Esophagus muscularis mucosa (tissue), 4 donors: Measurements from ENCODE around the gene IGFL2. TPM values are rescaled to one million over a fixed set of nuclear protein-coding genes. Genes with fewer than 3 reads are reported as not detected.

Source experiments
- DNase-seq: peaks from one replicate; pipeline ENCODE4 v3.0.0-alpha.2; 2017; ENCODE audit errors: extremely low spot score
- H3K27ac ChIP-seq, 4 donors: fragments of 200-600 bp; sonication (generic); replicated peaks in 1 of 4; 1 replicate in 3 of 4; 2 replicates in 1 of 4; pipeline ENCODE4 v1.5.1; 2016 to 2019; ENCODE audit warnings: mild to moderate bottlenecking in 1 of 4
- H3K27me3 ChIP-seq, 4 donors: fragments of 200-600 bp; sonication (generic); one replicate each; pipeline versions ENCODE4 v1.5.1 to v1.6.0; 2016 to 2019
- H3K36me3 ChIP-seq, 4 donors: fragments of 200-600 bp; sonication (generic); one replicate each; pipeline ENCODE4 v1.5.1; 2016 to 2019
- H3K4me1 ChIP-seq, 4 donors: fragments of 200-600 bp; sonication (generic); one replicate each; pipeline ENCODE4 v1.5.1; 2016 to 2019
- H3K4me3 ChIP-seq, 4 donors: fragments of 200-600 bp; sonication (generic); 1 replicate in 2 of 4; 2 replicates in 2 of 4; pipeline ENCODE4 v1.5.1; 2016 to 2019; ENCODE audit warnings: mild to moderate bottlenecking in 4 of 4, moderate library complexity in 1 of 4
- H3K9me3 ChIP-seq, 4 donors: fragments of 200-600 bp; sonication (generic); 1 replicate in 3 of 4; 2 replicates in 1 of 4; pipeline ENCODE4 v1.5.1; 2016 to 2019
- CTCF ChIP-seq, 3 experiments: fragments of 200-600 bp in 2 of 3; fragments of 450-650 bp in 1 of 3; sonication (generic) in 2 of 3; IDR thresholded peaks; one replicate each; pipeline ENCODE4 v1.5.1; 2017 to 2019; ENCODE audit warnings: antibody characterized with exemption in 3 of 3, mild to moderate bottlenecking in 2 of 3, moderate library complexity in 1 of 3
- EP300 ChIP-seq: sonication (generic); formaldehyde crosslinking; IDR thresholded peaks from one replicate; pipeline ENCODE4 v1.6.1; 2017; ENCODE audit warnings: antibody characterized with exemption
- POLR2A ChIP-seq: fragments of 450-650 bp; IDR thresholded peaks from one replicate; pipeline ENCODE4 v1.6.1; 2017; ENCODE audit warnings: antibody characterized with exemption, moderate library complexity, mild to moderate bottlenecking, low read depth
- POLR2AphosphoS5 ChIP-seq, 2 donors: sonication (generic); formaldehyde crosslinking; IDR thresholded peaks; one replicate each; pipeline ENCODE4 v1.6.1; 2017; ENCODE audit warnings: antibody characterized with exemption in 2 of 2
- WGBS: methylation state at CpG from one replicate; pipeline ENCODE4 v1.1.5; 2018; 5-methylcytosine and 5-hydroxymethylcytosine counted together
- intact Hi-C: fragments of 100-400 bp; cut with DNase I; formaldehyde crosslinking; loops from one replicate; pipeline ENCODE4 v1.15.1; 2023
- total RNA-seq, 4 donors: library from RNA; depleted of rRNA; stranded (reverse); fragments of >200 nt; gene quantifications; one replicate each; pipeline versions ENCODE4 v1.1.0 to v1.2.1, GENCODE V29; 2016

IGFL2 gene
- total RNA-seq, 4 donors from 2014 or later = not detected

- Histone ChIP-seq H3K4me1 (peaks cover 0 to 3% (median 0%) of the 10 kb centered on the region in 4 donors), H3K27ac (no peak overlapping the region), H3K9me3 (no peaks in the 10 kb centered on the region), H3K4me3 (no peak overlapping the region), H3K36me3 (no peaks in the 10 kb centered on the region), H3K27me3 (peaks cover 0 to 35% (median under 1%) of the 10 kb centered on the region in 4 donors)
- intact Hi-C loops = loop anchor here (5.0 kb wide), 1 partner anchor 109 kb away; no protein-coding TSS in a partner anchor
- DNase-seq = no peak
- TF ChIP-seq POLR2A = no peak
- TF ChIP-seq POLR2AphosphoS5 (IDR thresholded peaks at IDR 0.05) = no peak
- no peak for TF ChIP-seq CTCF (IDR thresholded peaks at IDR 0.05)
- TF ChIP-seq EP300 = no peak
- 85% methylated on average over 10 of the region's 20 CpGs for WGBS
Measured at GRCh38 chr19:46186101-46186716, 38.2 kb downstream of the IGFL2 start.

- no peak overlapping the region for H3K4me3 ChIP-seq
- DNase-seq = no peak
- no peak overlapping the region for H3K27ac ChIP-seq
- TF ChIP-seq CTCF (IDR thresholded peaks at IDR 0.05) = no peak
- TF ChIP-seq POLR2AphosphoS5 (IDR thresholded peaks at IDR 0.05) = no peak
- TF ChIP-seq EP300 = no peak
- TF ChIP-seq POLR2A = no peak
- H3K27me3 ChIP-seq = peaks cover 0 to 39% (median 2%) of the 10 kb centered on the region in 4 donors
- WGBS = 45% methylated on average over 5 of the region's 5 CpGs
- H3K4me1 ChIP-seq = peaks cover 0 to 3% (median 0%) of the 10 kb centered on the region in 4 donors
- intact Hi-C loops = loop anchor here (5.0 kb wide), 1 partner anchor 109 kb away; no protein-coding TSS in a partner anchor
- no peaks in the 10 kb centered on the region for H3K9me3 ChIP-seq
- H3K36me3 ChIP-seq = no peaks in the 10 kb centered on the region
Measured at GRCh38 chr19:46186717-46187101, 38.7 kb downstream of the IGFL2 start.

GRCh38 chr19:46189971-46190888 is 42.2 kb downstream of the IGFL2 start:
- intact Hi-C loops = loop anchor here (5.0 kb wide), 2 partner anchors 113 to 158 kb away; no protein-coding TSS in a partner anchor
- H3K27me3 ChIP-seq = peaks cover 0 to 52% (median 2%) of the 10 kb centered on the region in 4 donors

GRCh38 chr19:46191356-46191755 is 43.3 kb downstream of the IGFL2 start:
- DNase-seq = no peak
- Histone ChIP-seq H3K4me1 (peaks cover 0 to 3% (median 0%) of the 10 kb centered on the region in 4 donors), H3K27me3 (peaks cover 0 to 61% (median 2%) of the 10 kb centered on the region in 4 donors), H3K4me3 (no peak overlapping the region), H3K36me3 (no peaks in the 10 kb centered on the region), H3K9me3 (no peaks in the 10 kb centered on the region), H3K27ac (no peak overlapping the region)
- no peak for TF ChIP-seq POLR2A
- no peak for TF ChIP-seq EP300
- TF ChIP-seq POLR2AphosphoS5 (IDR thresholded peaks at IDR 0.05) = no peak
- TF ChIP-seq CTCF (IDR thresholded peaks at IDR 0.05) = no peak
- intact Hi-C loops = loop anchor here (5.0 kb wide), 1 partner anchor 159 kb away; no protein-coding TSS in a partner anchor
- WGBS = 80% methylated on average over 4 of the region's 4 CpGs

More at GRCh38 chr19:46189971-46190888, 42.2 kb downstream of the IGFL2 start:
- Histone ChIP-seq H3K36me3 (no peaks in the 10 kb centered on the region), H3K4me3 (no peak overlapping the region), H3K27ac (no peak overlapping the region), H3K9me3 (no peaks in the 10 kb centered on the region), H3K4me1 (peaks cover 0 to 3% (median 0%) of the 10 kb centered on the region in 4 donors)
- no peak for TF ChIP-seq CTCF (IDR thresholded peaks at IDR 0.05)
- no peak for TF ChIP-seq EP300
- no peak for TF ChIP-seq POLR2AphosphoS5 (IDR thresholded peaks at IDR 0.05)
- TF ChIP-seq POLR2A = no peak
- 58% methylated on average over 7 of the region's 8 CpGs for WGBS
- DNase-seq = no peak
